Caco-2 (cell line): Measurements from ENCODE around the gene SLC9A7. TPM values are rescaled to one million over a fixed set of nuclear protein-coding genes. Genes with fewer than 3 reads are reported as not detected.

Source experiments
- BruUV-seq: library from RNA; stranded (reverse); fragments of 400-500 nt; replicated peaks from 2 replicates; lab custom pipeline; 2021; lab: Mats Ljungman, UMichigan
- CTCF ChIA-PET: fragments of 300-600 bp; sonication (Branson Sonifier 250); formaldehyde crosslinking; loops from one replicate; lab custom pipeline; 2022; ENCODE audit warnings: antibody characterized with exemption; lab: Charles Lee
- POLR2A ChIA-PET: fragments of 300-600 bp; sonication (Branson Sonifier 250); formaldehyde crosslinking; loops from one replicate; lab custom pipeline; 2022; ENCODE audit warnings: antibody characterized with exemption; lab: Charles Lee
- DNase-seq, 2 experiments: peaks; one replicate each; pipeline versions ENCODE4 v3.0.0 to v3.0.0-alpha.2; 2020 to 2022
- H3K27me3 ChIP-seq: replicated peaks from 2 replicates; pipeline ENCODE4 v1.6.0; 2011; ENCODE audit warnings: low read length; ENCODE audit not compliant: control insufficient read depth, insufficient read depth
- H3K36me3 ChIP-seq: 2 replicates; pipeline ENCODE4 v1.5.1; 2011; ENCODE audit warnings: low read length; ENCODE audit not compliant: control insufficient read depth, insufficient read depth
- H3K4me1 ChIP-seq: fragments of 250-450 bp; sonication (Bioruptor Pico); 2 replicates; pipeline ENCODE4 v1.5.1; 2020; ENCODE audit warnings: mild to moderate bottlenecking
- H3K4me3 ChIP-seq: 2 replicates; pipeline ENCODE4 v1.5.1; 2011; ENCODE audit warnings: low read depth, mild to moderate bottlenecking, control low read depth, low read length
- H3K9me3 ChIP-seq: fragments of 250-450 bp; sonication (Bioruptor Pico); 2 replicates; pipeline ENCODE4 v1.5.1; 2020; ENCODE audit warnings: mild to moderate bottlenecking, moderate library complexity
- H3K27ac Mint-ChIP-seq: one replicate; pipeline ENCODE4 v1.8.0; 2022; ENCODE audit warnings: mixed read lengths; ENCODE audit not compliant: unreplicated experiment
- H3K27me3 Mint-ChIP-seq: one replicate; pipeline ENCODE4 v1.8.0; 2022; ENCODE audit warnings: mixed read lengths; ENCODE audit not compliant: insufficient read depth, unreplicated experiment
- H3K36me3 Mint-ChIP-seq: one replicate; pipeline ENCODE4 v1.8.0; 2022; ENCODE audit warnings: mild to moderate bottlenecking, mixed read lengths; ENCODE audit not compliant: insufficient read depth, unreplicated experiment
- H3K4me1 Mint-ChIP-seq: one replicate; pipeline ENCODE4 v1.8.0; 2022; ENCODE audit warnings: low read depth, mixed read lengths; ENCODE audit not compliant: unreplicated experiment
- H3K4me3 Mint-ChIP-seq: one replicate; pipeline ENCODE4 v1.8.0; 2022; ENCODE audit warnings: mild to moderate bottlenecking, moderate library complexity, mixed read lengths; ENCODE audit not compliant: unreplicated experiment
- H3K9me3 Mint-ChIP-seq: one replicate; pipeline ENCODE4 v1.8.0; 2022; ENCODE audit warnings: mixed read lengths; ENCODE audit not compliant: unreplicated experiment
- CTCF ChIP-seq, 2 experiments: fragments of 200-600 bp in 1 of 2; IDR thresholded peaks; 1 replicate in 1 of 2; 2 replicates in 1 of 2; pipeline versions ENCODE4 v1.5.1 to v1.8.0; 2011 to 2022; ENCODE audit warnings: antibody characterized with exemption in 1 of 2, control low read depth in 1 of 2, inconsistent platforms in 1 of 2, low read depth in 1 of 2, low read length in 1 of 2, mild to moderate bottlenecking in 1 of 2, moderate library complexity in 1 of 2; ENCODE audit not compliant: insufficient read depth in 1 of 2, severe bottlenecking in 1 of 2, unreplicated experiment in 1 of 2
- intact Hi-C: fragments of 100-400 bp; cut with micrococcal nuclease; formaldehyde crosslinking; loops from one replicate; pipeline ENCODE4 v1.10.0; 2022; ENCODE audit not compliant: unreplicated experiment
- total RNA-seq: library from RNA; stranded (reverse); gene quantifications from 2 replicates; pipeline ENCODE4 v1.2.3, GENCODE V29; 2022

Gene SLC9A7
- total RNA-seq, 1 experiment from 2014 or later, result 20.1 TPM

GRCh38 chrX:46627711-46628419 lies 131.1 kb downstream of the SLC9A7 start:
- H3K27ac Mint-ChIP-seq, result no peak overlapping the region
- CTCF ChIA-PET, result no interaction called here
- DNase-seq, result no peak

GRCh38 chrX:46627062-46627461 lies 131.9 kb downstream of the SLC9A7 start:
- no peaks in the 10 kb centered on the region for H3K9me3 ChIP-seq
- ChIA-PET POLR2A (no interaction called here), CTCF (no interaction called here)
- Mint-ChIP-seq H3K4me3 (no peak overlapping the region), H3K9me3 (no peaks in the 10 kb centered on the region), H3K27ac (no peak overlapping the region), H3K36me3 (peaks cover 7% of the 10 kb centered on the region), H3K4me1 (no peaks in the 10 kb centered on the region), H3K27me3 (no peaks in the 10 kb centered on the region)
- no peak overlapping the region for H3K4me3 ChIP-seq
- no TSS peak for BruUV-seq
- no peaks in the 10 kb centered on the region for H3K36me3 ChIP-seq
- TF ChIP-seq CTCF (IDR thresholded peaks at IDR 0.05; ENCODE audit: insufficient read depth in 1 of 2, low read depth in 1 of 2, low read length in 1 of 2, severe bottlenecking in 1 of 2, unreplicated experiment in 1 of 2), result no peak
- H3K27me3 ChIP-seq, result no peaks in the 10 kb centered on the region
- no peaks in the 10 kb centered on the region for H3K4me1 ChIP-seq
- intact Hi-C loops, result no loop called here
- DNase-seq, result no peak

More at GRCh38 chrX:46627711-46628419, 131.1 kb downstream of the SLC9A7 start:
- no TSS peak for BruUV-seq
- Mint-ChIP-seq H3K4me3 (no peak overlapping the region), H3K36me3 (peaks cover 7% of the 10 kb centered on the region), H3K9me3 (no peaks in the 10 kb centered on the region), H3K4me1 (no peaks in the 10 kb centered on the region), H3K27me3 (no peaks in the 10 kb centered on the region)
- H3K4me1 ChIP-seq, result no peaks in the 10 kb centered on the region
- H3K27me3 ChIP-seq, result no peaks in the 10 kb centered on the region
- H3K4me3 ChIP-seq, result no peak overlapping the region
- H3K36me3 ChIP-seq, result no peaks in the 10 kb centered on the region
- no peaks in the 10 kb centered on the region for H3K9me3 ChIP-seq
- POLR2A ChIA-PET, result no interaction called here
- TF ChIP-seq CTCF (IDR thresholded peaks at IDR 0.05; ENCODE audit: insufficient read depth in 1 of 2, low read depth in 1 of 2, low read length in 1 of 2, severe bottlenecking in 1 of 2, unreplicated experiment in 1 of 2), result no peak
- intact Hi-C loops, result no loop called here

- TF ChIP-seq CTCF (IDR thresholded peaks at IDR 0.05; ENCODE audit: insufficient read depth in 1 of 2, low read depth in 1 of 2, low read length in 1 of 2, severe bottlenecking in 1 of 2, unreplicated experiment in 1 of 2), result no peak
- Histone ChIP-seq H3K4me3 (no peak overlapping the region), H3K36me3 (no peaks in the 10 kb centered on the region), H3K9me3 (no peaks in the 10 kb centered on the region), H3K27me3 (no peaks in the 10 kb centered on the region), H3K4me1 (no peaks in the 10 kb centered on the region)
- Mint-ChIP-seq H3K27ac (no peak overlapping the region), H3K9me3 (no peaks in the 10 kb centered on the region), H3K4me1 (no peaks in the 10 kb centered on the region), H3K4me3 (no peak overlapping the region), H3K36me3 (peaks cover 7% of the 10 kb centered on the region), H3K27me3 (no peaks in the 10 kb centered on the region)
- intact Hi-C loops, result no loop called here
- ChIA-PET POLR2A (no interaction called here), CTCF (no interaction called here)
- no peak for DNase-seq
- BruUV-seq, result no TSS peak
Measured at GRCh38 chrX:46626566-46626965, 132.4 kb downstream of the SLC9A7 start.
